Hematopoietic multipotent progenitor cell treated with erythropoietin and hydrocortisone succinate and interleukin-3 and kit ligand, for 17 days (in vitro differentiated cells): ENCODE data around the gene PCED1B.
"Not testable (repeated sequence)": the region's sequence is repeated elsewhere in the genome, so short reads cannot be mapped to it uniquely, and the experiment has no call there.

ENCODE experiments used
- DNase-seq: peaks from one replicate; pipeline ENCODE4 v3.0.0-alpha.2; 2015; ENCODE audit warnings: low spot score

The PCED1B gene

DNA sequence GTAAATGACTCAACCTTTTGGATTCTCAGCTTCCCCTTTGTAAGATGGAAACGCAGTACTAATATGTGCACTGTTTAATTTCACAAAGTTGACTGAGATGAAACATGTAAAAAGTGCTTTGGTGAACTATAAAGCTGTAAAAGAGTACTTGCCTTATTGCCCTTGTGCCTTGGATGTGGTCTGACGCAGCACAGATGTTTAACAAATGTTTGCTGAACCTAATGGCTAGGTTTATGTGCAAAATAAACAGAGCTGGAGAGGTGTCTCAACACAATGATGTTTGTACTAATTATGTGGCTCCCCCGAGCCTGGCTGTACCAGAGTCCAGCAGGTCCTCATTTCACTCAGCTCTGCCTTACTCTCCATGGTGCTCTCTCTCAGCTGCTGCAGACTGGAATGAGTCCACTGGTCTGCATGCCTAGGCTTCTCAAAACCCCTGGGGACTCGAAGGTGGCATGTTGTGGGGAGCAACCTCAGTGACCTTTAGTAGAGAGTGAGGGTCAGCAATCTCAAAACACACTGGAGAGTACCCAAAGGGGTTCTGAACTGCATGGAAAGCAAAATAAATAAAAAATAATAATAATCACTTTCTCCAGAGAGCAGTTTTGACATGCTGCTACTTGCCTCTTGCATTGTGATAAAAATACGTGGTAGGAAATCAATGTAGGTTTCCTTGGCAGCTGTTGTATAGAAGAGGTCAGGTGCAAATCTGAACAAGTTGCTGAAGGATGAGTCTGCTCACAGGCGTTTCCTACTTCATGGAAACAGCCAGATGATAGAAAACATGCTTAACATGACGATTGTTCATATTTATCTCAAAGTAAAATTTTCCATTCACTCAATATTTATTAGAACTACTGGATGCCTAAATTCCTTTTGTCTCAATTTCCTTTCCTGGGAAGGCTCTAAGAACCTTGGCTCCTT lies 8.9 kb downstream of the PCED1B start:
- DNase-seq, result no peak

DNA sequence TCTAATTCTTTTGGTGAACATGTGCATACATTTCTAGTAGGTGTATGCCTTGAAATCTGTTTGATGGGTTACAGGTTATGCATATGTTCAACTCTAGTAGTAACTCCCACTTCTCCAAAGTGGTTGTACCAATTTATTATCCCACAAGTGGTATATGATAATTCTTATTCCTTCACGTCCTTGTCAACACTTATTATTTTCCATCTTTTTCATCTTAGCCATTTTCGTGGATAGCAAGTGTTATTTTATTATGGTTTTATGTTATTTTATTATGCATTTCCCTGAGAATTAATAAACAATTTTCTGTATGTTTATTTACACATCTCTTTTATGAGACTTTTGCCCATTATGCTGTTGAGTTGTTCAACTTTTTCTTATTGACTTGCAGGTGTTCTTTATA lies 11.6 kb downstream of the PCED1B start:
- no peak for DNase-seq

DNA sequence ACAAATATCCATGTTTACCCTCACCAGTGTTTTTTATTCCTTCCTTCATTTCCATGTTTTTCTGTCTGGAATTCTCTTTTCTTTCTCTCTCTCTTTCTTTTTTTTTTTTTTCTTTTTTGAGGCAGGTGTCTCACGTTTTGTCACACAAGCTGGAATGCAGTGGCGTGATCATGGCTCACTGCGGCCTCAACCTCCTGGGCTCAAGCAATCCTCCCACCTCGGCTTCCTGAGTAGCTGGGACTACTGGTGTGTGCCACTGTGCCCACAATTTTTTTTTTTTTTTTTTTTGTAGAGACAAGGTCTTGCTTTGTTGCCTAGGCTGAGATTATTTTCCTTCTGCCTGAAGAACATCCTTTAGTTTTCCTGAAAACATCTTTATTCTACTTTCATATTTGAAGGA lies 15.4 kb downstream of the PCED1B start:
- no peak for DNase-seq

DNA sequence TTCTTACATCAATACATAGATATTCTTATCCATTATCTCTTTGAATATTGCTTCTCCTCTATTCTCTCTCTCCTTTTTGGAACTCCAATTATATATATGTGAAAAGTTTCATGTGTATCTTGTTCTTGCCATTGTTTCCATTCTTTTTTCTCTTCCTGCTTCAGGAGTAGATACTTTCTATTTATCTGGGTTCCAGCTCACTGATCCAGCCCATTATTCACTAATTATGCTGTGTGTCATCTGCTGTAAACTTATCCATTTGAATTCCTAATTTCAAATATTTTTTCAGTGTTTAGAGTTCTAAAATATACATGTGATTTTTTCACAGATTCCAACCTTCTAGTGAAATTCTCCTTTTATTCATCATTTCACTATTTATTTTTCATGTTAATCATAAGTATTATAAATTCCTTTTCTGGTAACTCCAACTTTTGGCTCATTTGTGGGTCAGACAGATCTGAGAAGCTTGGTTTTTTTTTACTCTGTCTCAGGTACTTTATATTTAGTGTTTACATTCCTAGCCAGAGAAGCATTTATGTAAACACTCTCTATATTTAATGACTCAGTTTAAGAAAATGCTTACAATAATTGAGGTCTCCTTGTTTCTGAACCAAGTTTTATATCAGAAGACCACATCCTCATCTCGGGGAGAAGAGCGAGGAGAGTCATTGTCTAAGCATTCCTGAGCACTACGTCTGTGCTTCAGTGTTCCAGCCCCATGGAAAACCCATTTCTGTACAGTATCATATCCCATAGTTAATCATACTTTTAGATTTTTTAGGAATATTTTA lies 16.2 kb downstream of the PCED1B start:
- DNase-seq, result no peak

DNA sequence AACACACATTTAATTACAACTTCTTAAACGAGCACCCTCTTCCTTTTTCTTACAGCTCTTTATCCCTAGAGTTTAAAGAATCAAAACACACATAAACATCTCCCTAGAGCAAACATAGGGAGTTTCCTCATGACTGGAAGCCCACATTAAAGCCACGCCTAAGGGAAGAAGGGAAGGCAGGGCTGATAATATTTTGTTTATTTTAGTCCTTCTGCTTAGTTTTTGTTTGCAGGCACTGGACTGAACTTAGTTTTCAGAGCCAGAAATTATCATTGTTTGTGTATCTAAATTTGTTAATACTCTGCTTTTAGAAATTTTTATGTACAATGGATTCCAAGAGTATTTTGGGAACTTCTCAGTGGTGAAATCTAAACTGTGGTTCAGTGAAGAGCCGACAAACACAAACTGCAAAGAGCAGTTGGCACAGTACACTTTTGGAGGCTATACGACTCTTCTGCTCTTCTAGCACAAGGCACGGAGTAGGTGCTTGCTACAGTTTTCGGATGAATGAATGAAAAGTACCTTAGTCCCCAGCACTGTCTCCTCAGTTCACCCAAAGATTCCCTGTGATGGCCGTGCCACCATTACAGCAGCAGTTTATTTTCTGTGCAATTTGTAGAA lies 18.0 kb downstream of the PCED1B start:
- no peak for DNase-seq

DNA sequence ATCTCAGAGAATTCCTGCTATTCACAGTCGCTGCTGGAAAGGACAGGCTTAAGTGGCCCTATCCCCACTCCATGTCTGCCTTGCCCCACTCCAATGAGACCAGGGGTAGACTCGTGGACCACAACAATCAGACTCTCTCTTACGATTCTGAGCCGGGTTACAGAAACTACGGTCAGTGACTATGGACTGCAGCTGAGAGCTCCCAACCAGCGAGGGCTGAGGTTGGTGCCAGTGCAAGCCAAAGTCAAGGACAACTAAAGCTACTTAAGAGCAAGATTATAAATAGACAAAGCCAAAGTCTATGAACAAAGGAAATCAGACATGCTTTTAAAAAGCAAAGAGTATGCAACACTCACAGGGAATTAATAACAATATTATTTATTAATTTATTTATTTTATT lies 18.7 kb downstream of the PCED1B start:
- no peak for DNase-seq

DNA sequence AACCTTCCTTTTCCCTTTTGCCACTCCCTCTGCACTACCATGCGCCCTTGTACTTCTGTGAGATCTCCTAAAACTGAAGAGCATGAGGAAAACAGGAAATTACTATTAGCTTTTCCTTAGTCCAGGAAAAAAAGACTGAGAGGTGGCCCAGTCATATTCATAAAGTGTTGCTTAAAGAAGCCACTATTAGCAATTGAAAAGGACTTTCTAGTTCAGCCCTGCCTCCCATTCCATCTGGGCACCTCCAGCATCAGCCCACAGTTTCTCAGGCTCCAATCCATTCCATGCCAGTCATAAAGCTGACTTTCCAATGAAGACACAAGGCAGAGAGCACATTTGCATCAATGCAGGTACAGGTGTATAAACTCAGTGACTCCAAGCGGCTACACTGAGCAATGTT lies 20.2 kb downstream of the PCED1B start:
- no peak for DNase-seq

DNA sequence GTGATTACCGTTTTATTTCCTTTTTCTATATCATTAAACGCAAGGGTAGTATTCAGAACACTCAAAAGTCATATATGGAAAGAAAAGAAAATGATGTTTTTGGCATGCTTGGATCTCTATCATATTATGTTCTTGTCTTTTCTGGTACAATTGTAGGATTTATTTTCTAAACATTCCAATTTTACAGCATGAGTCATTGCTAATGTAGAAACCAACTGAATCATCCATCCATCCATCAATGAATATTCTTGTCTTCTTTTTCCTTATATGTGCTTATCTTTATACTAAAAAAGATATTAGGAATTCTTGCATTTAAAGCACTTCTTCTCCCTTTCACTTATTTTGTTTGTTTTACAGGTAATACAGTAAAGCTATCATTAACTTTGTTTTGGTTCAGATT lies 20.7 kb downstream of the PCED1B start:
- DNase-seq, result no peak

DNA sequence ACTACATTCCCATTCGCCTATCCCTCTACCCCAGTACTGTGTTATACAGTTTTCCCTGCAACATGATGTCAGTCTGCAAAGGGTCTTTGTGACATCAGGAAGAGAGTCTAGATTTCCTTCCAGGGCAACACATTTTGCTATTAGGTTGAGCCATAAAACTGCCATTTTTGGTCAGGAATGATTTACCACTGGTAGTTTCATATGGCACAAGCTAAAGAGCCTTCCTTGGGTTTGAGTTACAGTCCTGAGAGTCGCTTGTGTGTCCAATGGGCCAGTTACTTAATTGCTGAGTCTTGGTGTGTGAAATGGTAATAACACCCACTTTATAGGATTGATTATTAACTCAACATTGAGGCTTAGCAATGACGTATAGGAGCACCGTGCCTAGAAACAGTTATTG lies 23.0 kb downstream of the PCED1B start:
- DNase-seq, result no peak

DNA sequence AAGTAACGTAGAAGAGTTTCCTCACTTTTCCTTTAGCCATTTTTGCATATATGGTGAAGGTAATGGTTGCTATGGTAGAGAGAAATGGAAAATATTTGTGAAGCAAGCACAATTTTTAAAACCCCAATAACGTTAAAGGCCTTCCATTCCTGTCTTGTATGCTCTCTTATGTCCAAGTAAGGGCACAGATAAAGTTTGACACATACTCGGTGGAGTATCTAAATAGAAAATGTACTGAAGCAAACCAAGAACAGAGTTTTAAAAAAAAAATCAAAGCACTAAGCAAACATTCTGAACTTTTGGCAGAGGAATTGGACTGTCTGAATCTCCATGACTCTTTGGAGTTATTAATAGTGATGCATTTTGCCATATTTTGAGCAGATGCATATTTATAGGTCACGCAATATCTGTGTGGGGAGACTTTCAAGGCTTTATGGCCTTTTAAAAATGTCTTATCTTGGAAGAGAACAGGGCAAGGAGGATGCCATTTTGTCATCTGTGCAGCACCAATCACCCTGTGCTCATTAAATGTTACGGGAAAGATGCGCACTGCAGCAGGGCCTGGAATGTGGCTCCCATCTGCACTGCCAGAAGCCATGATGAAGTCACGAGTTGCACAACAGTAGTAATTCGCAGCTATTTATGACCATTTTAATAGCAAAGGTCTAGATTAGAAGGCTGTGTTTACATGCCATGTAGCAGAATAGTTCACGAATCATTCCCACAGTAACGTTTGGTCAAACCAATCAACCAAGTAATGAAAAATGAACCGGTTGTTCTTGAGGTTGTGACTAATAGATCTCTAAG lies 23.6 kb downstream of the PCED1B start:
- no peak for DNase-seq

DNA sequence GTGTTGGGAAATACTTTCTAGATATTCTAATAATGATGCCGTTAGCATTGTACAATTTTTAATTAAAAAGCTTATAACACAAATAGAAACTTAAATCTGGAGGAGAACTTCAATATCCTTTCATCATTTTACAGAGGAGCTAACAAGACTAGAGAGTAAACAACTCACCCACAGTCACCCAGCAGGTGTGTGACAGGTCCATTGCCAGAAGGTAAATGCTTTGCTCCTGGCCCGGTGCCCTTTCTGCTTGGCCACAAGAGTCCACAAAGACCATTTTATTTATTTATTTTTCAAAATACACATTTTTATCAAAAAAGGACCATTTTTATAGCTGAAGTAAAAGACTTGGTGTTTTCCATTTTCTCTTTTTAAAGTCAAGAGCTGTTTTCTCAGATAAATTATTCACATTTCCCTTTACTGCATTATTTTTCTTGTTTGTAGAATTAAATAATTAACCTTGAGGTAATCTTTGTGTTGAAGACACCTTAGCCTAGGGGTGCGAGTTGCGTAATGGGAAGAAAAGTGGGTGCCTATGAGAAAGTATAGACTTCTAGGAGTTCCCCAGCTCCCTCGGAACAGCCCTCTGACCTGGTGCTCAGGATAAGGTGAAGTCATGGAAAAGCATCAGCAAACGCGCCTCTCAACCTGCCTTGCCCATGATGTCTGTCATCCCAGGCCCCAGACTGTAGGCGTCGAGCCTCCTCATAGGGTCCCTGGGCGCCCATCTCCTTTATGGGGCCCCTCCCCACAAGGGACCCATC lies 26.7 kb downstream of the PCED1B start:
- DNase-seq, result no peak

DNA sequence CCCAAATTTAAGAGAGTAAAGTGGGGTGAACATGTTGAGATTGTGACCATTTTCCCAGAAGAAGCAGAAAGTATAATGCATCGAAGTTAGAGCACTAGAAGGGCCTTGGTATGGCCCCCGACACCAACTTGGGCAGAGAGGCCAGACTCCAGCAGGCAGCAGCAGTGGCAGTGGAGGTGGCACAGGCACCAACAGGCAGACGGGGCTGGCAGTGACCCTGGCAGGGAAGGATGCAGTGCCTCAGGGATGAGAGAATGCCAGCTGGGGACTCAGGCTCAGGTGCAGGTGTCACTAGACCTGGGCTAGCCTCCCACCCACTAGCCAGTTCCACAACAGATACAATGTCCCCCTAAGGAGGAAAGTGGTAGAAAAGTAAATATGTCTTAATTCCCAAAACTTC lies 28.0 kb downstream of the PCED1B start:
- no peak for DNase-seq

DNA sequence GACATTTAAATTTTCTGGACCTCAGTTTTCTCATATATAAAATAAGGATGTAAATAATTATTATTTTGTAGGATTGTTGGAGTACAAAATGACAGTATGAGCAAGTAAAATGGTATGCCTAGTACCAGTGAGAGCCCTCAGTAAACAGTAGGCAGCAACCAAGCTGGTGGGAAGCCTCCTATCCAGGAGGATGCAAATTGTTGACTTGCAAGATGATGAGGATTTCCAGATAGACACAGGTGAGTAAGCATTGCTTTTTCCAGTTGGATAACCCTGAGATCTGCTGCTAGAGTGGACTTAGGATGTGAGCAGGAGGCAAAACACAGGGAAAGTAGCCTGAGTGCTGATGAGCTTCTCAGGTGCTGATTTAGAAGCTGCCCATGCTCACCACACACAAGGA lies 28.5 kb downstream of the PCED1B start:
- no peak for DNase-seq

DNA sequence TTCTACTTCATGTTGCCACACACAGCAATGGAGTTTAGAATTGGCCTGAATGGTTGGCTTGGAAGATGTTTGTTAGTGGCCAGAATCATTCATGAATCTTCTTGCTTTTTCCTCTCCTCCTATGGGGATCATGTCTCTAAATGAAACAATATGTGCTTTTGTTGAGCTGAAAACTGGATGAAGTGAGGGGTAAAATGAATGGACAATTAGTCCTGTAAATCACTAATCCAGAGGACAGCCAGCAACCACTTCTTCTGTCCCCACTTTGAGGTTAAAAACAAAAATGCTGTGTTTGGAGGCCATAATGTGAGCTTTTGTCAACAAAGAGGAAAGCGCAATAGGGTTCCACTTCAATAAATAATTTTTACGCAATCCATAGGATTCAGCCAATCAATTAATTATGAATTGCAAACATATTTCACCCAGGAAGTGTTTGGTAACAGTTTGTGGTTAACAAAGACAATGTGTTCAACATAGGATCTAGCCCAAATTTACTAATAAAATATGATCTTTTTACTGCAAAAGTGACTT lies 30.7 kb downstream of the PCED1B start:
- no peak for DNase-seq

DNA sequence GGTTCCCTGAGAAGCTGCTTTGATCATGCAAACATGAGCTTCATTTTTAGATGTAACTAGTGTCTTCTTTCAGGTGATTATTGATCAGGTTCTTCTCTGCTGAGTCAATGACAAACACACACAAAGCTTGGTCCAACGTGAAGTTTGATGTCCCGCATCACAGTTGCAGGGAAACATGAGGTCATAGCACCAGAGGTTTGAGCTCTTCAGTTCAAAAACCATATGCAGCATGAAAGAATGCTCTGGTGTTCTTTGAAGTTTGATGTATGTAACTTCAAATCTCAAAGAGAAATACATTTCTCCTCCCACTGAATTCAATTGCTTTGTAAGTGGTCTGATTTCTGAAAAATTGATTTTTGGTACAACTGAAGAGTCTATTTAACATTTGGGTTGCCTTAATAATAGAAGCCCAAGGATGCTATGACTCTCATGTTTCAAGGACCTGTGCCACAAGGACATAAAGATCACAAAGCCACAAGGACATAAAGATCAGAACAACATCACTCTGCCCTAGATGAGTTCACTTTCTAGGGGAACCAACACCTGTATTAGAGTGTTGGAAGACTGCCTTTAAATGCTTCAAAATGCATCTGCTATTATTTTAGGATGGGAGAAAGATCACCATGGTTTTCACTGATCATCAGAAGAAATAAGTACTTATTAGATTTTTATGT lies 31.4 kb downstream of the PCED1B start:
- no peak for DNase-seq

DNA sequence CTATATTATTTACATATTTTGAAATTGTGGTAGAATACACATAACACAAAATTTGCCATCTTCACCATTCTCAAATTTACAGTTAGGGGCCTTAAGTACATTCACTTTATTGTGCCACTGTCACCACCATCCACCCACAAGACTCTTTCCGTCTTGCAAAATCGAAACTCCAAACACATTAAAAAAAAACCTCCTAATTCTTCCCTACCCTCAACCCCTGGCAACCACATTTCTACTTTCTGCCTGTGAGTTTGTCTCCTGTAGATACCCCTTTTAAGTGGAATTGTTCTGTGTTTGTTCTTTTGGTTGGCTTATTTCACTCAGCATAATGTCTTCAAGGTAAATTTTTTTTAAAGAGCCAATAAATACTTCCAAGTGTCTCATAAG lies 32.0 kb downstream of the PCED1B start:
- no peak for DNase-seq

DNA sequence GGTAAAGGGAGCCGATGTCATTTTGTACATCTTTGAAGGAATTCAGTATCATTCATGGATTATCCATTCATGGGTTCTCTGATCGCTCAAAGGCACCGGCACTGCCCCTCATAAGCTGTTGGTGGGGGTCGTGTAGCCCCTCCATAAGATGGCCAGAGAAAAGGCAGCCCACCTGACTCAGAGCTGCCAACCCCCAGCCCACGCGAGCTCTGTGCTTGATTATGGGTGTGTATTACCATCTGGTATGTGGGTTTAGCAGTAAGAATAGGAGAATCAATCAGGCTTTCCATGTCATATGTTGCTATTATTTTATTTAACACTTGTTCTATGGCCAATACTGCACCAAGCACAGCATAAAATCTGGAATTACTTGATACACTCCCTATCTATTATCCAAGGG lies 32.4 kb downstream of the PCED1B start:
- DNase-seq, result no peak

DNA sequence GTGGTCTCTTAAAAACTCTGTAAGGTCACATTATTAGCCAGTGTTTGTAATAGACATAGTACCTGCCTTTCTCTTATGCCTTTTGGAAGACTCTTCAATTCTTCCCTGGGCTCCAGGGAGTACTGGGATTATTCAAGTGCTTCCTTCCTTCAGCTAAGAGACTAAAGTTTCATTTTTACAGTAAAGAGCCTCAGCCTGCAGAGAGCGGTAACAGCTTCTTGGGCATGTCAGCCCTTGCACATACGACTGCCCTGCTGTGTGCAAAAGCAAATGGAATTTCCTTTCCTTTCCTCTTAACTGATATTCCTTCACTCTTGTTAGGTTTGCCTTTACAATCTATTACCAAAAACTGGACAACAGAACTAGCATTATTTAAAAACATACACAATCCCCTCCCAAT lies 33.3 kb downstream of the PCED1B start:
- DNase-seq, result no peak

DNA sequence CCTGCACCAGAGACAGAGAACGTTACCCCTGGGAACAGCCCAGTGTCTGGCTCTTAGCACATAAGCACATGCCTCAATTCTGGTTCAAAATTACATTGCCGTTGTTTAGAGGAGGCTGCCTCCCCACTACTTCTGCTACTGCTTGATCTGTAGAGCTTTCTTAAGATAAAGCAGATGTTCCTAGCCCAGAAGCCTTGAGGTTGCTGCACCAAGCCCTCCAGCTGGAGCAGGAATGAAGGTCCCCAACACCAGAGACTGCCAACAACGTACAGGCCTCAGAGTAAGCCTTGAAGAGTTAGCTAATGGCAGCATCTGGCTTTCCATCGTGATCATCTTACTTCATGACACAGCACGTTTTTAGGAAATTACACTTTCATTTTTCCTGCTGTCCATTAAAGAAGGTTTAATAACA lies 35.1 kb downstream of the PCED1B start:
- DNase-seq, result no peak

DNA sequence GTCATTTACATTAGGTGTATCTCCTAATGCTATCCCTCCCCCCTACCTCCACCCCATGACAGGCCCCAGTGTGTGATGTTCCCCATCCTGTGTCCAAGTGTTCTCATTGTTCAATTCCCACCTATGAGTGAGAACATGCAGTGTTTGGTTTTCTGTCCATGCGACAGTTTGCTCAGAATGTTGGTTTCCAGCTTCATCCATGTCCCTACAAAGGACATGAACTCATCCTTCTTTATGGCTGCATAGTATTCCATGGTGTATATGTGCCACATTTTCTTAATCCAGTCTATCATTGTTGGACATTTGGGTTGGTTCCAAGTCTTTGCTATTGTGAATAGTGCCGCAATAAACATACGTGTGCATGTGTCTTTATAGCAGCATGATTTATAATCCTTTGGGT lies 37.9 kb downstream of the PCED1B start:
- not testable (repeated sequence) for DNase-seq

DNA sequence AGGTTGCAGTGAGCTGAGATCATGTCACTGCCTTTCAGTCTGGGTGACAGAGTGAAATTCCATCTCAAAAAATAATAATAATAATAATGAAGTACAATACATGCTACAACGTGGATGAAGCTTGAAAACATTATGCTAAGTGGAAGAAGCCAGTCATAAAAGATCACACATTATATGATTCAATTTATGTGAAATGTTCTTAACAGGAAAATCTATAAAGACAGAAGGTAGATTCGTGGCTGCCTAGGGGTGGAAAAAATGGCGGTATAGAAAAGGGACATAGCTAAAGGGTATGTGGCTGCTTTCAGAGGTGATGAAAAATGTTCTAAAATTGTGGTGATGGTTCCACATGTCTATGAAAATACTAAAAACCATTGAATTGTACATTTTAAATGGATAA lies 41.3 kb downstream of the PCED1B start:
- DNase-seq, result no peak
